ENCODE results near the gene NMT2.

NMT2 gene

GRCh38 chr10:15168291-15168785 lies at the start of gene NMT2:
NMT2 (minus strand) TSS chr10:15168693; CDS start chr10:15168612, 81 bp downstream.
- POLR2A ChIA-PET, result interaction anchor here (0.9 kb wide), 1 partner anchor 290 kb away, joined by 3 read pairs; the partner anchor contains the start of gene SUV39H2
- TF ChIP-seq CTCF (IDR thresholded peaks at IDR 0.05; ENCODE audit: insufficient read depth, low read length, missing control alignments), result peak; percentile 77
- DNase-seq (ENCODE audit: low read depth, low spot score), result no peak
- peak within 1 kb of the TSS; percentile 89 for H3K4me3 ChIP-seq (ENCODE audit: low read depth, low read length)
- CTCF ChIA-PET, result interaction anchor here (0.9 to 1.1 kb wide), 3 partner anchors 23 to 209 kb away, joined by 3 to 4 read pairs (median 3); partner anchors contain the start of gene MEIG1

- ChIA-PET POLR2A (no interaction called here), CTCF (interaction anchor here (1.3 kb wide), 1 partner anchor 9 kb away, joined by 3 read pairs; no protein-coding TSS in a partner anchor)
- no peak overlapping the region for H3K4me3 ChIP-seq (ENCODE audit: low read depth, low read length)
- no peak for DNase-seq (ENCODE audit: low read depth, low spot score)
- TF ChIP-seq CTCF (IDR thresholded peaks at IDR 0.05; ENCODE audit: insufficient read depth, low read length, missing control alignments), result no peak
These were observed 48.2 kb upstream of the NMT2 start for GRCh38 chr10:15216700-15217099.

GRCh38 chr10:15214237-15214636 lies 45.7 kb upstream of the NMT2 start:
- no peak for DNase-seq (ENCODE audit: low read depth, low spot score)
- POLR2A ChIA-PET, result no interaction called here
- TF ChIP-seq CTCF (IDR thresholded peaks at IDR 0.05; ENCODE audit: insufficient read depth, low read length, missing control alignments), result no peak
- H3K4me3 ChIP-seq (ENCODE audit: low read depth, low read length), result no peak overlapping the region
- CTCF ChIA-PET, result no interaction called here

- DNase-seq (ENCODE audit: low read depth, low spot score), result no peak
- TF ChIP-seq CTCF (IDR thresholded peaks at IDR 0.05; ENCODE audit: insufficient read depth, low read length, missing control alignments), result no peak
- no peak overlapping the region for H3K4me3 ChIP-seq (ENCODE audit: low read depth, low read length)
- POLR2A ChIA-PET, result no interaction called here
- CTCF ChIA-PET, result interaction anchor here (1.7 kb wide), 1 partner anchor 157 kb away, joined by 4 read pairs; the partner anchor contains the start of gene FAM171A1
These were observed 45.0 kb upstream of the NMT2 start for GRCh38 chr10:15213461-15213861.

- TF ChIP-seq CTCF (IDR thresholded peaks at IDR 0.05; ENCODE audit: insufficient read depth, low read length, missing control alignments), result no peak
- CTCF ChIA-PET, result interaction anchor here (0.9 to 3.7 kb wide), 13 partner anchors 10 to 160 kb away, joined by 3 to 25 read pairs (median 4); partner anchors contain the start of gene FAM171A1
- H3K4me3 ChIP-seq (ENCODE audit: low read depth, low read length), result peak overlapping the region; percentile 32
- peak; percentile 67 for DNase-seq (ENCODE audit: low read depth, low spot score)
- POLR2A ChIA-PET, result interaction anchor here (0.6 to 1.2 kb wide), 5 partner anchors 10 to 428 kb away, joined by 3 to 6 read pairs (median 3); no protein-coding TSS in a partner anchor
These were observed 43.0 kb upstream of the NMT2 start for GRCh38 chr10:15211464-15211979.

- POLR2A ChIA-PET, result no interaction called here
- CTCF ChIA-PET, result interaction anchor here (0.7 to 3.7 kb wide), 15 partner anchors 9 to 183 kb away, joined by 3 to 25 read pairs (median 3); partner anchors contain the start of gene FAM171A1
- H3K4me3 ChIP-seq (ENCODE audit: low read depth, low read length), result no peak overlapping the region
- TF ChIP-seq CTCF (IDR thresholded peaks at IDR 0.05; ENCODE audit: insufficient read depth, low read length, missing control alignments), result no peak
- DNase-seq (ENCODE audit: low read depth, low spot score), result no peak
These were observed 42.0 kb upstream of the NMT2 start for GRCh38 chr10:15210521-15210920.

All from AG04449 (cell line).